Hepatocyte (in vitro differentiated cells): ENCODE results near the gene ADAMTS19.

Source experiments
- EZH2 ChIP-seq: fragments of 200-600 bp; sonication (generic); IDR thresholded peaks from 2 replicates; pipeline ENCODE4 v1.6.1; 2016; ENCODE audit warnings: antibody characterized with exemption, mild to moderate bottlenecking, borderline replicate concordance
- TF ChIP-seq, protein P1 (sequence below): fragments of 200-600 bp; sonication (generic); IDR thresholded peaks from 2 replicates; pipeline ENCODE4 v1.5.1; 2016; ENCODE audit warnings: antibody characterized with exemption, mild to moderate bottlenecking; ENCODE audit not compliant: poor library complexity

- TF ChIP-seq, protein P1, sequence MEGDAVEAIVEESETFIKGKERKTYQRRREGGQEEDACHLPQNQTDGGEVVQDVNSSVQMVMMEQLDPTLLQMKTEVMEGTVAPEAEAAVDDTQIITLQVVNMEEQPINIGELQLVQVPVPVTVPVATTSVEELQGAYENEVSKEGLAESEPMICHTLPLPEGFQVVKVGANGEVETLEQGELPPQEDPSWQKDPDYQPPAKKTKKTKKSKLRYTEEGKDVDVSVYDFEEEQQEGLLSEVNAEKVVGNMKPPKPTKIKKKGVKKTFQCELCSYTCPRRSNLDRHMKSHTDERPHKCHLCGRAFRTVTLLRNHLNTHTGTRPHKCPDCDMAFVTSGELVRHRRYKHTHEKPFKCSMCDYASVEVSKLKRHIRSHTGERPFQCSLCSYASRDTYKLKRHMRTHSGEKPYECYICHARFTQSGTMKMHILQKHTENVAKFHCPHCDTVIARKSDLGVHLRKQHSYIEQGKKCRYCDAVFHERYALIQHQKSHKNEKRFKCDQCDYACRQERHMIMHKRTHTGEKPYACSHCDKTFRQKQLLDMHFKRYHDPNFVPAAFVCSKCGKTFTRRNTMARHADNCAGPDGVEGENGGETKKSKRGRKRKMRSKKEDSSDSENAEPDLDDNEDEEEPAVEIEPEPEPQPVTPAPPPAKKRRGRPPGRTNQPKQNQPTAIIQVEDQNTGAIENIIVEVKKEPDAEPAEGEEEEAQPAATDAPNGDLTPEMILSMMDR: no peak
- no peak for TF ChIP-seq EZH2
Measured at GRCh38 chr5:129441096-129441495, 19.0 kb upstream of the ADAMTS19 start.
